Esophagus (tissue), 2 donors: ENCODE measurements around the gene GAPVD1. TPM values are rescaled to one million over a fixed set of nuclear protein-coding genes. Genes with fewer than 3 reads are reported as not detected.
"Not testable (repeated sequence)": the region's sequence is repeated elsewhere in the genome, so short reads cannot be mapped to it uniquely, and the experiment has no call there.

Experiments used
- H3K27ac ChIP-seq, 2 donors: one replicate each; pipeline ENCODE4 v1.5.1; 2013; ENCODE audit warnings: low read depth in 2 of 2, mild to moderate bottlenecking in 2 of 2, inconsistent platforms in 1 of 2, low read length in 1 of 2, moderate library complexity in 1 of 2
- H3K27me3 ChIP-seq, 2 donors: one replicate each; pipeline ENCODE4 v1.6.1; 2013; ENCODE audit warnings: low read length in 2 of 2, control low read depth in 1 of 2, mild to moderate bottlenecking in 1 of 2; ENCODE audit not compliant: insufficient read depth in 2 of 2, control insufficient read depth in 1 of 2
- H3K36me3 ChIP-seq, 2 donors: one replicate each; pipeline ENCODE4 v1.6.1; 2013; ENCODE audit warnings: low read length in 1 of 2; ENCODE audit not compliant: control insufficient read depth in 2 of 2, insufficient read depth in 2 of 2
- H3K4me1 ChIP-seq, 2 donors: one replicate each; pipeline ENCODE4 v1.6.1; 2013; ENCODE audit warnings: low read length in 1 of 2; ENCODE audit not compliant: control insufficient read depth in 2 of 2, insufficient read depth in 2 of 2
- H3K4me3 ChIP-seq, 2 donors: one replicate each; pipeline ENCODE4 v1.5.1; 2013; ENCODE audit warnings: low read length in 2 of 2, mild to moderate bottlenecking in 2 of 2, low read depth in 1 of 2, moderate library complexity in 1 of 2
- H3K9me3 ChIP-seq, 2 donors: one replicate each; pipeline ENCODE4 v1.6.1; 2013; ENCODE audit warnings: mild to moderate bottlenecking in 2 of 2, low read depth in 1 of 2, low read length in 1 of 2, moderate library complexity in 1 of 2; ENCODE audit not compliant: control insufficient read depth in 2 of 2, insufficient read depth in 1 of 2
- WGBS, 2 donors: extraction: QIAGEN DNeasy Blood & Tissue Kit; methylation state at CpG; one replicate each; pipeline ENCODE4 v1.1.7; 2013; 5-methylcytosine and 5-hydroxymethylcytosine counted together
- polyA plus RNA-seq, 2 donors: library from polyadenylated mRNA; stranded (reverse); fragments of 200-250 nt; gene quantifications; one replicate each; pipeline ENCODE4 v1.2.3, GENCODE V29; 2013
- donor health status: healthy with polysubstance abuse.
- donor health status: Bipolar disorder and iron deficiency.

The GAPVD1 gene
- polyA plus RNA-seq, 2 donors: 9.9 to 10.9 TPM

- H3K27ac ChIP-seq: no peak overlapping the region
- no peaks in the 10 kb centered on the region for H3K36me3 ChIP-seq
- H3K27me3 ChIP-seq: no peaks in the 10 kb centered on the region
- H3K9me3 ChIP-seq: no peaks in the 10 kb centered on the region
- no peaks in the 10 kb centered on the region for H3K4me1 ChIP-seq
- no peak overlapping the region for H3K4me3 ChIP-seq
Observed at GRCh38 chr9:125254231-125254630, 7.4 kb upstream of the GAPVD1 start.

- Histone ChIP-seq H3K27me3 (no peaks in the 10 kb centered on the region), H3K27ac (no peak overlapping the region), H3K4me1 (no peaks in the 10 kb centered on the region), H3K4me3 (no peak overlapping the region), H3K9me3 (no peaks in the 10 kb centered on the region), H3K36me3 (no peaks in the 10 kb centered on the region)
- WGBS, 2 donors: 26 to 38% methylated on average over 2 of the region's 2 CpGs
Observed at GRCh38 chr9:125255781-125256391, 5.7 kb upstream of the GAPVD1 start.

GRCh38 chr9:125258160-125258785, 3.4 kb upstream of the GAPVD1 start:
- Histone ChIP-seq H3K4me3 (no peak overlapping the region), H3K27ac (no peak overlapping the region)
- 88 to 91% methylated on average over 6 of the region's 6 CpGs for WGBS, 2 donors

GRCh38 chr9:125258832-125259534, 2.6 kb upstream of the GAPVD1 start:
- 65 to 68% methylated on average over 2 of the region's 2 CpGs for WGBS, 2 donors
- H3K27ac ChIP-seq: no peak overlapping the region

More at GRCh38 chr9:125258160-125258785, 3.4 kb upstream of the GAPVD1 start:
- Histone ChIP-seq H3K27me3 (no peaks in the 10 kb centered on the region), H3K4me1 (no peaks in the 10 kb centered on the region), H3K36me3 (no peaks in the 10 kb centered on the region), H3K9me3 (no peaks in the 10 kb centered on the region)

GRCh38 chr9:125260561-125260960, 1.1 kb upstream of the GAPVD1 start:
- Histone ChIP-seq H3K27ac (no peak overlapping the region), H3K36me3 (peaks cover 0 to 3% of the 10 kb centered on the region in 2 donors), H3K4me1 (peaks cover 3% of the 10 kb centered on the region in 2 donors), H3K9me3 (no peaks in the 10 kb centered on the region), H3K4me3 (no peak overlapping the region), H3K27me3 (no peaks in the 10 kb centered on the region)

More at GRCh38 chr9:125258832-125259534, 2.6 kb upstream of the GAPVD1 start:
- Histone ChIP-seq H3K4me3 (no peak overlapping the region), H3K4me1 (peaks cover 3% of the 10 kb centered on the region in 2 donors), H3K36me3 (peaks cover 0 to 3% of the 10 kb centered on the region in 2 donors), H3K9me3 (no peaks in the 10 kb centered on the region), H3K27me3 (no peaks in the 10 kb centered on the region)

- Histone ChIP-seq H3K4me3 (peak overlapping the region; percentile 78 to 95), H3K9me3 (no peaks in the 10 kb centered on the region), H3K4me1 (peaks cover 3% of the 10 kb centered on the region in 2 donors), H3K36me3 (peaks cover 0 to 3% of the 10 kb centered on the region in 2 donors), H3K27me3 (no peaks in the 10 kb centered on the region), H3K27ac (peak overlapping the region in 1 of 2 donors; percentile 96)
- 18 to 20% methylated on average over 11 of the region's 11 CpGs for WGBS, 2 donors
Observed at GRCh38 chr9:125262294-125262991, 817 bp downstream of the GAPVD1 start.

- H3K9me3 ChIP-seq, H3K36me3 ChIP-seq, H3K4me1 ChIP-seq, H3K27me3 ChIP-seq, H3K4me3 ChIP-seq, H3K27ac ChIP-seq: not testable (repeated sequence)
- 75 to 82% methylated on average over 7 of the region's 7 CpGs for WGBS, 2 donors
Observed at GRCh38 chr9:125264068-125264467, 2.4 kb downstream of the GAPVD1 start.

GRCh38 chr9:125268394-125269013, 6.9 kb downstream of the GAPVD1 start:
- H3K9me3 ChIP-seq: no peaks in the 10 kb centered on the region
- WGBS, 2 donors: 70 to 82% methylated on average over 6 of the region's 6 CpGs
- H3K36me3 ChIP-seq: peaks cover 0 to 2% of the 10 kb centered on the region in 2 donors
- no peak overlapping the region for H3K27ac ChIP-seq
- H3K4me1 ChIP-seq: peaks cover 2 to 3% of the 10 kb centered on the region in 2 donors
- H3K27me3 ChIP-seq: no peaks in the 10 kb centered on the region
- no peak overlapping the region for H3K4me3 ChIP-seq

GRCh38 chr9:125269014-125269397, 7.4 kb downstream of the GAPVD1 start:
- whole genome bisulfite sequencing, 2 donors: 84 to 91% methylated on average over 1 of the region's 1 CpG
- Histone ChIP-seq H3K4me3 (no peak overlapping the region), H3K27me3 (no peaks in the 10 kb centered on the region), H3K36me3 (no peaks in the 10 kb centered on the region), H3K27ac (no peak overlapping the region), H3K4me1 (no peaks in the 10 kb centered on the region), H3K9me3 (no peaks in the 10 kb centered on the region)
